D721Med (cell line): ENCODE data around the gene FASTKD3.

ENCODE experiments used
- DNase-seq: peaks from one replicate; pipeline ENCODE4 v3.0.0; 2011; ENCODE audit warnings: low spot score; ENCODE audit not compliant: insufficient read length
- FAIRE-seq: peaks from 2 replicates; lab custom pipeline; 2011; peaks lifted over from hg19 to GRCh38; lab: Jason Lieb, UNC
- CTCF ChIP-seq: IDR thresholded peaks from 2 replicates; pipeline ENCODE4 v1.5.1; 2012; ENCODE audit warnings: mild to moderate bottlenecking, control low read depth; ENCODE audit not compliant: insufficient read depth; ENCODE audit errors: missing control alignments

FASTKD3 gene

GRCh38 chr5:7907612-7908011 is 38.8 kb upstream of the FASTKD3 start:
- no peak for DNase-seq
- FAIRE-seq: no peak
- TF ChIP-seq CTCF: no peak

GRCh38 chr5:7904170-7904569 is 35.3 kb upstream of the FASTKD3 start:
- FAIRE-seq (no peak), DNase-seq (no peak)
- TF ChIP-seq CTCF: no peak

GRCh38 chr5:7902666-7903625 is 34.1 kb upstream of the FASTKD3 start:
- TF ChIP-seq CTCF: no peak
- FAIRE-seq (no peak), DNase-seq (no peak)

- FAIRE-seq: no peak
- no peak for DNase-seq
These were observed 33.4 kb upstream of the FASTKD3 start for GRCh38 chr5:7902201-7902600.

GRCh38 chr5:7897014-7897600 is 28.3 kb upstream of the FASTKD3 start:
- no peak for TF ChIP-seq CTCF
- DNase-seq: no peak
- FAIRE-seq: no peak

More at GRCh38 chr5:7902201-7902600, 33.4 kb upstream of the FASTKD3 start:
- no peak for TF ChIP-seq CTCF

GRCh38 chr5:7894860-7895259 is 26.0 kb upstream of the FASTKD3 start:
- DNase-seq: no peak
- no peak for FAIRE-seq
- no peak for TF ChIP-seq CTCF
